HG03558 (cell line): ENCODE data around the gene RYR3.

Experiments
- ATAC-seq: cut with Tn5 transposase; IDR thresholded peaks from one replicate; pipeline ENCODE4 v1.9.1; 2021; ENCODE audit warnings: moderate number of reproducible peaks; ENCODE audit not compliant: unreplicated experiment; ENCODE audit errors: extremely low read depth

Gene RYR3

DNA sequence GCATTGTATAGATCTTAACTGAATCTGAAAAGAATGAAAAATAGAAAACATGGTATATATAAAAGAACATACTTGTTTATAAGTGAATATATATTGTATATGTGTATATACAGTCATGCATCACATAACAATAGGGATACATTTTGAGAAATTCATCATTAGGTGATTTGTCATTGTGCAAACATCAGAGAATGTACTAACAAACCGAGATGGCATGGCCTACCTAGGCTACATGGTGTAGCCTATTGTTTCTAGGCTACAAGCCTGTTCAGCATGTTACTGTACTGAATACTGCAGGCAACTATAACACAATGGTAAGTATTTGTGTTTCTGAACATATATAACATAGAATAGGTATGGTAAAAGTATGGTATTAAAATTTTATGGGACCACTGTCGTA lies 592.9 kb downstream of the RYR3 start:
- no peak for ATAC-seq

DNA sequence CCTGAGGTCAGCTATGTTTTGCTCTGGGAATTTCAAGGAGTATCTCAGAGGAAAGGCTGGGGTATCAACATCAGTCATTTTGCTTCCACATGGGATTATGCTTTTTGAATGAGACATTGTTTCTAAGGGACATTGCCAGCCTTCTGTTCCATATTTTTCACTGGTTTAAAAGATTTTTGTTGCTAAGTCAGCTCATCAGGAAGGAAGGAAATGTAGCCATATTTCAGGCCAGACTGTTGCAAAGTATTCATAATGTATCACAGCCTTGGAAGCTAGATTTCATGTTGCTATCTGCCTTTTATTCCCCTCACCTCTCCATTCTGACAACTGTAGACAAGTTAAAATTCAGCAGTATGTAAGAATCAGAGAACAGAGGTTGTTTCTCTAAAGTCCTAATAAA lies 596.6 kb downstream of the RYR3 start:
- ATAC-seq, result no peak

DNA sequence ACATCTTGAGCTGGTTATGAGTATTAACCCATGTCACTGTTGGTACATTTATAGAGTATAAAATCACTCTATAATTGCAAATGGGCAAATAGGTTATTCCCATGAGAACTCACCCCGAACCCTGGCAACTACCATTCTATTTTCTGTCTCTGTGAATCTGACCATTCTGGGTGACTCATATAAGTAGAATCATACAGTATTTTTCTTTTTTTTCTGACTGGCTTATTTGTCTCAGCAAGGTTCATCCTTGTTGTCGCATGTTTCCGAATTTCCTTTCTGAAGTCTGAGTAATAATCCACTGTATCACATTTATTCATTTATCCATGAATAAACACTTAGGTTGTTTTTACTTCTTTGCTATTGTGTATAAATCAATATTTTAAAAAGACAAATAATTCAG lies 597.6 kb downstream of the RYR3 start:
- no peak for ATAC-seq

DNA sequence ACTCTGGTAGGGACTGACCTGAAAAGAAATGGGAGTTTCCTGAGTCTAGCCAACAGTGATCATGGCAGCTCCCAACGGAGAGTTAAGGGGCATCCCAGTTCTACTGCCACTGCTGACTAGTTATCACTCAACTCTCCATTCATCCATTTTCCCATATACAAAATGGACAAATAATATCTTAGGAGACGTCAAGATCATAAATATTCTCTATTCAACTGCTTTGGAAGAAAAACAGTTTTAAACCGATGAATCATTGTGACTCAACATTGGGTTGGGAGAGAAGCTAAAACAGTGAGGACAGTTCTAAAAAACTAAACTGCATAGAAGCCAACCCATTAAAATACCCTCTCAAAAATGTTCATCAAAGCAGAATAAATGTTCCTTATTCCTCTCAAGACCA lies 600.0 kb downstream of the RYR3 start:
- no peak for ATAC-seq

DNA sequence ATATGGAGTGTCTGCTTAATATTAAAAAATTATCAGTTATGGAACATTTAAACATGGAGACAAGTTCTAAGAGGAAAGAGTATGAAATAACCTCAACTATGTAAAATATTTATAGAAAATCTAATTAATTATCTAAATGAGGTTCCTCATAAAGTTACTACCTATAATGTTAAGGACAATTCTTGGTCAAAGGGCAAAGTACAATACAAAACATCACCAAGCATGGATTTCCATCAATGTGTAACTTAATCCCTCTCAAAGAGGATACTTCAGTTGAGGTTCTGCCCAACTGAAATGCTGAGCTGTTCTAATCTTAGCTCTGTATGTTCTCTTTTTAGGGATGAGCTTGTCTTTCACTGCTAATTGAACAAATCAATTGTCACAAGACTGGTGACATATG lies 601.6 kb downstream of the RYR3 start:
- ATAC-seq, result no peak

DNA sequence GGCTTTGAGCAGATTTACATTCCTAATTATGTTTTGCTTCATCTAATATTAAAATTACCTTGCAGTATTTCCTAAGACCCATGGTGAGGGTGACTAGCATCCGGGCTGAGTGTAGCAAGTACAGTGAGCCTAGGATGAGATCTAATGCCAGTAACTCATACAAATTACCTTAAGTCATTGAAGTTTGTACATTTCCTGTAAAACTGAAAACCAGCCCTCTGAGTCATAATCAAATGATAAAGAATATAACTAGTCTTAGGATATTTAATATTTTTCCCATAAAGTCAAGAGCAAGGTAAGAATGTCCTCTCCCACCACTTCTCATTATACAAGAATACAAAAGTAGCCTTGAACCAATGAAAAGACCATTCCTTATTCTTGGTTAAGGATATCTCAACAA lies 602.7 kb downstream of the RYR3 start:
- no peak for ATAC-seq
